Measurements from ENCODE around the gene IHH.

Gene IHH

DNA sequence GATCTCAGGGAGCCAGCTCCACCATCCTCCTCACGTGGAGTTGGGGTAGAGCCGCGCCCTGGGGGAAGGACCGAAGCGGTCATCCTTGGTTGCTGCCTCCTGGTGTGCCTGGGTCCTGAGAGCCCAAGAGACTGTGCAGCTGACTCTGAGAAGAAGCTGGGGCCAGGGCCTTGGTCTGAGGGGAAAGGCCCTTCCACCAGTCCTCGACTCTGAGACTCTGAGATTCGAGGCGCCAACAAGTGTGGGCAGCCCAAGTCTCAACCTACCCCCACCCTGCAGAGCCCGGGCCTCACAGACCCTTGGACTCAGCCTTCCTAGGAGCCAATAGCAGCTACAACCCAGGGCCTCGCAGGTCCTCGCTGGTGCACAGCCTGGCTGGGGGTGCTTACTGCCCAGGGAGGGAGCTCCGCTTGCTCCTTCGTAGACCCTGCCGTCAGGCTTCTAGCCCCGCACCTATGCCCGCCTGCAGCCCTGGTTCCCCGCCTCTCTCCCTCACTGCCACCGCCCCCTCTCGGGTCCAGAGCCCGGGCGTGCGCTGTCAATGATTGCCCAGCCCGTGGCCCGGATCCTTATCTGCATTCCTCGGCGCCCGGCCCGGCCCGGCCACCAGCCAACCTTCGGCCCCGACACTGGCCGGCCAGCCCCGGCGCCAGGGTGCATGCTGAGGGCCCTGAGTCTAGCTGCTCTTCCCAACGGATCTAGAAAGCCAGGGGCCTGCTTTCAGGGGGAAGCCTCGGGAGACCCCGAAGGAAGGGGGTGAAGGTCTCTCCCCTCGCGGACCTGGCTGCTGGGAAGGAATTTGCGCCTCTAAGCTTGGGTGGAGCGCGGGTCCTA, 2.0 kb downstream of the IHH start:
- H3K4ac ChIP-seq (ENCODE audit: low read depth in 1 of 2, low read length in 2 of 2): no peak overlapping the region
- peak overlapping the region in 1 of 2 experiments; percentile 48 for H3K23ac ChIP-seq (ENCODE audit: low read length in 2 of 2)
- no peak overlapping the region for H3K4me2 ChIP-seq (ENCODE audit: low read length, poor library complexity, severe bottlenecking)
- no peaks in the 10 kb centered on the region for H3K9me3 ChIP-seq (ENCODE audit: control insufficient read depth, low read length)
- H3K4me1 ChIP-seq (ENCODE audit: control insufficient read depth, insufficient read depth, low read depth, low read length): peaks cover 38% of the 10 kb centered on the region
- no peak overlapping the region for H2BK15ac ChIP-seq (ENCODE audit: low read depth, poor library complexity, severe bottlenecking)
- DNase-seq: no peak
- peaks cover 88 to 92% of the 10 kb centered on the region in 2 experiments for H3K27me3 ChIP-seq (ENCODE audit: control insufficient read depth in 1 of 2, insufficient read depth in 1 of 2, low read length in 2 of 2)
- no peak overlapping the region for H3K9ac ChIP-seq (ENCODE audit: low read length)
- H2AFZ ChIP-seq (ENCODE audit: low read depth, low read length): no peak overlapping the region
- H3K36me3 ChIP-seq (ENCODE audit: control insufficient read depth in 1 of 2, insufficient read depth in 2 of 2, low read depth in 1 of 2, low read length in 2 of 2): no peaks in the 10 kb centered on the region
- no peak overlapping the region for H3K14ac ChIP-seq (ENCODE audit: low read length in 2 of 2)
- H2BK120ac ChIP-seq (ENCODE audit: low read depth, low read length): no peak overlapping the region
- 22% methylated on average over 42 of the region's 42 CpGs for WGBS
- no peak overlapping the region for H2BK12ac ChIP-seq (ENCODE audit: low read length in 2 of 2)
- no peaks in the 10 kb centered on the region for H3K79me1 ChIP-seq (replicated peaks; ENCODE audit: low read length, poor library complexity, severe bottlenecking)
- no peak overlapping the region for H2AK5ac ChIP-seq (ENCODE audit: low read length, severe bottlenecking)
- no peak overlapping the region for H3K4me3 ChIP-seq (ENCODE audit: insufficient read depth in 1 of 2, low read depth in 1 of 2, low read length in 2 of 2)
- no peak overlapping the region for H3K27ac ChIP-seq (ENCODE audit: low read length, poor library complexity, severe bottlenecking)
- H3K18ac ChIP-seq (ENCODE audit: low read depth in 1 of 2, low read length in 2 of 2): no peak overlapping the region
- no peak overlapping the region for H2BK5ac ChIP-seq (ENCODE audit: low read depth, low read length, poor library complexity, severe bottlenecking)
- no peak overlapping the region for H4K91ac ChIP-seq (ENCODE audit: low read length)
- no peak overlapping the region for H4K8ac ChIP-seq (ENCODE audit: low read length)

DNA sequence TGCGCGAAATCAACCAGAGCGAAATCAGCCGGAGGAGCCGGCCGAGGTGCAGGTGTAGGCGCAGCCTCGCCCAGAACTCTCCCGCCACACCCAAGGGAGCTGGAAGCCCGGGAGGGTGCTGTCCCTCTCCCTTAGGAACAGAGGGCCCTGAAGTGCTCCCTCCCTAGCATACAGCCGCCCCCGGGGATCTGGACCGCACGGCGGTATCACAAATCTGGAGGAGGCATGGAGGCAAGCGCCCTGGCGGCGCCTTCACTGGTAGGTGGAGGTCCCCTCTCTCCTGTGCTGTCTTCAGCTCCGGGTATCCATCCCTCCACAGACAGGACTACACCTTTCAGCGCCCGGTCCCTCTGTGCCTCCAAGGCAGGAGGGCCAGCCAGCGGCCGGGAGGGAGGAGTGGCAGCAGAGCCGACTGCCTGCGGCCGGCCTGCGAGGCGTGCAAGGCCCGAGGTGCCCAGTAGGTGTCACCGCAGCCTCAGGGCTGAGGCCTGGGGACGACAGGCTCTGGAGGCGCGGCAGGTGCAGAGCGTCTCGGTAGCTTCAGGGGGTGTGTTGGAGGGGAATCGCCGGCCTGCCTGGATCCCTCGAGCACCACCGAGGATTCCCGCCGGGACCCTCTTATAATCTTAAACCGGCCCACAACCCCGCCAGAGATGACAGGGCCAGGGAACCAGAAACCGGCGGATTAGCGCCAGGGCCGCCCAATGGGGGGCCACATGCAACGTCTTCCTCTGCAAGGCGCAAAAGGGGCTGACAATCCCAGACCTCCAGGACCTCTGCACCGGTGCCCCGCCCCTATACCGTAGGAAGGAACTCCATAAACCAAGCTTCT, 2.8 kb downstream of the IHH start:
- no peak overlapping the region for H3K14ac ChIP-seq (ENCODE audit: low read length in 2 of 2)
- H3K23ac ChIP-seq (ENCODE audit: low read length in 2 of 2): no peak overlapping the region
- no peak overlapping the region for H2BK120ac ChIP-seq (ENCODE audit: low read depth, low read length)
- peak overlapping the region; percentile 1 for H3K4me2 ChIP-seq (ENCODE audit: low read length, poor library complexity, severe bottlenecking)
- H3K9me3 ChIP-seq (ENCODE audit: control insufficient read depth, low read length): no peaks in the 10 kb centered on the region
- no peaks in the 10 kb centered on the region for H3K36me3 ChIP-seq (ENCODE audit: control insufficient read depth in 1 of 2, insufficient read depth in 2 of 2, low read depth in 1 of 2, low read length in 2 of 2)
- H4K8ac ChIP-seq (ENCODE audit: low read length): no peak overlapping the region
- no peaks in the 10 kb centered on the region for H3K79me1 ChIP-seq (replicated peaks; ENCODE audit: low read length, poor library complexity, severe bottlenecking)
- no peak overlapping the region for H3K18ac ChIP-seq (ENCODE audit: low read depth in 1 of 2, low read length in 2 of 2)
- H3K4me3 ChIP-seq (ENCODE audit: insufficient read depth in 1 of 2, low read depth in 1 of 2, low read length in 2 of 2): peak overlapping the region in 1 of 2 experiments; percentile 60
- no peak overlapping the region for H2BK12ac ChIP-seq (ENCODE audit: low read length in 2 of 2)
- peak; percentile 57 for DNase-seq
- peaks cover 86 to 88% of the 10 kb centered on the region in 2 experiments for H3K27me3 ChIP-seq (ENCODE audit: control insufficient read depth in 1 of 2, insufficient read depth in 1 of 2, low read length in 2 of 2)
- WGBS: 5% methylated on average over 50 of the region's 52 CpGs
- no peak overlapping the region for H2BK5ac ChIP-seq (ENCODE audit: low read depth, low read length, poor library complexity, severe bottlenecking)
- no peak overlapping the region for H2AK5ac ChIP-seq (ENCODE audit: low read length, severe bottlenecking)
- H2BK15ac ChIP-seq (ENCODE audit: low read depth, poor library complexity, severe bottlenecking): no peak overlapping the region
- H3K27ac ChIP-seq (ENCODE audit: low read length, poor library complexity, severe bottlenecking): no peak overlapping the region
- H3K4me1 ChIP-seq (ENCODE audit: control insufficient read depth, insufficient read depth, low read depth, low read length): peaks cover 38% of the 10 kb centered on the region
- no peak overlapping the region for H3K4ac ChIP-seq (ENCODE audit: low read depth in 1 of 2, low read length in 2 of 2)
- no peak overlapping the region for H2AFZ ChIP-seq (ENCODE audit: low read depth, low read length)
- peak overlapping the region; percentile 29 for H3K9ac ChIP-seq (ENCODE audit: low read length)
- H4K91ac ChIP-seq (ENCODE audit: low read length): no peak overlapping the region

DNA sequence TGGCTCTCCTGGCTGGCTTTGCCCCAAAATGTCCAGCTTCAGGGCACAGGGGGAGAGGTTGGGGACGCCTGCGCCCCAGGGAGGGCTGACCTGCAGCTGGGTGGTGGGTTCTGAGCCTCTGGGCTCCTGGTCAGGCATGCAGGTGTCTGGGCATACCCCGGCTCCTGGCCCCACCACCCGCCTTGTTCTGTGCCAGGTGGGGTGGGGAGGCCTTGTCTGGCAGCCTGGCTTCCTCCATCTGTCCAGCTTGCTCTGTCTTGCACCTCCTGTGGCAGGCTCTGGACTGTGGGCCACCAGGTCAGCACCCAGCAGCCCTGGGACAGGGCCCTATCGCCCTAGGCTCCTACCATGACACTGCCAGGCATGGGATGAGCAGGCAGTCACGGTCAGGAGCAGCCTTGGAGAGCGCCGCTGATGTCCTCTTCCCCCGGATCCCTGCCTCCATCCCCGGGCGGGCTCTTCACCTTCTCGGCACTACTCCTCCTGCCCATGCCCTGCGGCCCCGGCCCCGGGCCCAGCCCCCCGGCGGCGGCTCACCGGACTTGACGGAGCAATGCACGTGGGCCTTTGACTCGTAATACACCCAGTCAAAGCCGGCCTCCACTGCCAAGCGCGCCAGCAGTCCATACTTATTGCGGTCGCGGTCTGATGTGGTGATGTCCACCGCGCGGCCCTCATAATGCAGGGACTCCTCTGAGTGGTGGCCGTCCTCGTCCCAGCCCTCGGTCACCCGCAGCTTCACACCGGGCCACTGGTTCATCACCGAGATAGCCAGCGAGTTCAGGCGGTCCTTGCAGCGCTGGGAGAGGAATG, 3.6 kb downstream of the IHH start:
- no peak overlapping the region for H3K9ac ChIP-seq (ENCODE audit: low read length)
- no peak overlapping the region for H3K4ac ChIP-seq (ENCODE audit: low read depth in 1 of 2, low read length in 2 of 2)
- H2AK5ac ChIP-seq (ENCODE audit: low read length, severe bottlenecking): no peak overlapping the region
- no peak overlapping the region for H2BK120ac ChIP-seq (ENCODE audit: low read depth, low read length)
- H3K14ac ChIP-seq (ENCODE audit: low read length in 2 of 2): no peak overlapping the region
- no peak for DNase-seq
- H3K79me1 ChIP-seq (replicated peaks; ENCODE audit: low read length, poor library complexity, severe bottlenecking): no peaks in the 10 kb centered on the region
- H3K9me3 ChIP-seq (ENCODE audit: control insufficient read depth, low read length): no peaks in the 10 kb centered on the region
- peak overlapping the region in 1 of 2 experiments; percentile 37 for H3K23ac ChIP-seq (ENCODE audit: low read length in 2 of 2)
- no peak overlapping the region for H3K27ac ChIP-seq (ENCODE audit: low read length, poor library complexity, severe bottlenecking)
- WGBS: 18% methylated on average over 39 of the region's 40 CpGs
- H3K4me2 ChIP-seq (ENCODE audit: low read length, poor library complexity, severe bottlenecking): no peak overlapping the region
- no peak overlapping the region for H3K18ac ChIP-seq (ENCODE audit: low read depth in 1 of 2, low read length in 2 of 2)
- H3K27me3 ChIP-seq (ENCODE audit: control insufficient read depth in 1 of 2, insufficient read depth in 1 of 2, low read length in 2 of 2): peaks cover 87 to 88% of the 10 kb centered on the region in 2 experiments
- H3K4me1 ChIP-seq (ENCODE audit: control insufficient read depth, insufficient read depth, low read depth, low read length): peaks cover 38% of the 10 kb centered on the region
- H3K4me3 ChIP-seq (ENCODE audit: insufficient read depth in 1 of 2, low read depth in 1 of 2, low read length in 2 of 2): peak overlapping the region in 1 of 2 experiments; percentile 60
- no peak overlapping the region for H2AFZ ChIP-seq (ENCODE audit: low read depth, low read length)
- no peak overlapping the region for H4K8ac ChIP-seq (ENCODE audit: low read length)
- no peak overlapping the region for H2BK5ac ChIP-seq (ENCODE audit: low read depth, low read length, poor library complexity, severe bottlenecking)
- H2BK15ac ChIP-seq (ENCODE audit: low read depth, poor library complexity, severe bottlenecking): no peak overlapping the region
- H2BK12ac ChIP-seq (ENCODE audit: low read length in 2 of 2): no peak overlapping the region
- no peaks in the 10 kb centered on the region for H3K36me3 ChIP-seq (ENCODE audit: control insufficient read depth in 1 of 2, insufficient read depth in 2 of 2, low read depth in 1 of 2, low read length in 2 of 2)
- H4K91ac ChIP-seq (ENCODE audit: low read length): no peak overlapping the region
